Cardiac muscle cell (in vitro differentiated cells and primary cell): ENCODE data around the gene SMIM44. TPM values are rescaled to one million over a fixed set of nuclear protein-coding genes. Genes with fewer than 3 reads are reported as not detected.

Experiments used
- DNase-seq, 2 donors: peaks; one replicate each; pipeline versions ENCODE4 v3.0.0 to v3.0.0-alpha.2; 2010 to 2017; ENCODE audit warnings: low read depth in 1 of 2, low spot score in 1 of 2
- H3K27ac ChIP-seq: fragments of 200-600 bp; sonication (generic); 2 replicates; pipeline ENCODE4 v1.5.1; 2016
- H3K27me3 ChIP-seq: fragments of 200-600 bp; sonication (generic); 2 replicates; pipeline ENCODE4 v1.6.0; 2016; ENCODE audit warnings: control low read depth
- H3K36me3 ChIP-seq: fragments of 200-600 bp; sonication (generic); 2 replicates; pipeline ENCODE4 v1.5.1; 2016; ENCODE audit warnings: control low read depth
- H3K4me1 ChIP-seq: fragments of 200-600 bp; sonication (generic); 2 replicates; pipeline ENCODE4 v1.8.1; 2017; ENCODE audit warnings: low read depth, mild to moderate bottlenecking, mixed run types
- H3K4me3 ChIP-seq: fragments of 200-600 bp; sonication (generic); 2 replicates; pipeline ENCODE4 v1.5.1; 2016; ENCODE audit warnings: mild to moderate bottlenecking
- H3K9me3 ChIP-seq: fragments of 200-600 bp; sonication (generic); 2 replicates; pipeline ENCODE4 v1.5.1; 2017; ENCODE audit warnings: low read depth, mild to moderate bottlenecking, control low read depth
- polyA plus RNA-seq: library from polyadenylated mRNA; unstranded; fragments of >200 nt; fragmentation: Nextera tagmentation; extraction: Ambion mirVana; gene quantifications from 2 replicates; pipeline ENCODE4 v1.2.1, GENCODE V29; 2016
- total RNA-seq: library from RNA; depleted of rRNA; stranded (reverse); fragments of >200 nt; gene quantifications from 2 replicates; pipeline ENCODE4 v1.2.3, GENCODE V29; 2016
- TF ChIP-seq, protein P1 (sequence below): IDR thresholded peaks from 2 replicates; pipeline ENCODE4 v1.5.1; 2012; ENCODE audit warnings: low read depth, mild to moderate bottlenecking, low read length

Gene SMIM44
- total and polyA plus RNA-seq, 2 experiments from 2014 or later = not detected

- H3K4me1 ChIP-seq = no peaks in the 10 kb centered on the region
- no peak for DNase-seq
- TF ChIP-seq, protein P1, sequence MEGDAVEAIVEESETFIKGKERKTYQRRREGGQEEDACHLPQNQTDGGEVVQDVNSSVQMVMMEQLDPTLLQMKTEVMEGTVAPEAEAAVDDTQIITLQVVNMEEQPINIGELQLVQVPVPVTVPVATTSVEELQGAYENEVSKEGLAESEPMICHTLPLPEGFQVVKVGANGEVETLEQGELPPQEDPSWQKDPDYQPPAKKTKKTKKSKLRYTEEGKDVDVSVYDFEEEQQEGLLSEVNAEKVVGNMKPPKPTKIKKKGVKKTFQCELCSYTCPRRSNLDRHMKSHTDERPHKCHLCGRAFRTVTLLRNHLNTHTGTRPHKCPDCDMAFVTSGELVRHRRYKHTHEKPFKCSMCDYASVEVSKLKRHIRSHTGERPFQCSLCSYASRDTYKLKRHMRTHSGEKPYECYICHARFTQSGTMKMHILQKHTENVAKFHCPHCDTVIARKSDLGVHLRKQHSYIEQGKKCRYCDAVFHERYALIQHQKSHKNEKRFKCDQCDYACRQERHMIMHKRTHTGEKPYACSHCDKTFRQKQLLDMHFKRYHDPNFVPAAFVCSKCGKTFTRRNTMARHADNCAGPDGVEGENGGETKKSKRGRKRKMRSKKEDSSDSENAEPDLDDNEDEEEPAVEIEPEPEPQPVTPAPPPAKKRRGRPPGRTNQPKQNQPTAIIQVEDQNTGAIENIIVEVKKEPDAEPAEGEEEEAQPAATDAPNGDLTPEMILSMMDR = no peak
- peaks cover 8% of the 10 kb centered on the region for H3K36me3 ChIP-seq
- no peak overlapping the region for H3K4me3 ChIP-seq
- H3K27me3 ChIP-seq = no peaks in the 10 kb centered on the region
- H3K9me3 ChIP-seq = no peaks in the 10 kb centered on the region
- H3K27ac ChIP-seq = no peak overlapping the region
Measured at GRCh38 chr19:3491396-3492119, 8.3 kb upstream of the SMIM44 start.

DNA sequence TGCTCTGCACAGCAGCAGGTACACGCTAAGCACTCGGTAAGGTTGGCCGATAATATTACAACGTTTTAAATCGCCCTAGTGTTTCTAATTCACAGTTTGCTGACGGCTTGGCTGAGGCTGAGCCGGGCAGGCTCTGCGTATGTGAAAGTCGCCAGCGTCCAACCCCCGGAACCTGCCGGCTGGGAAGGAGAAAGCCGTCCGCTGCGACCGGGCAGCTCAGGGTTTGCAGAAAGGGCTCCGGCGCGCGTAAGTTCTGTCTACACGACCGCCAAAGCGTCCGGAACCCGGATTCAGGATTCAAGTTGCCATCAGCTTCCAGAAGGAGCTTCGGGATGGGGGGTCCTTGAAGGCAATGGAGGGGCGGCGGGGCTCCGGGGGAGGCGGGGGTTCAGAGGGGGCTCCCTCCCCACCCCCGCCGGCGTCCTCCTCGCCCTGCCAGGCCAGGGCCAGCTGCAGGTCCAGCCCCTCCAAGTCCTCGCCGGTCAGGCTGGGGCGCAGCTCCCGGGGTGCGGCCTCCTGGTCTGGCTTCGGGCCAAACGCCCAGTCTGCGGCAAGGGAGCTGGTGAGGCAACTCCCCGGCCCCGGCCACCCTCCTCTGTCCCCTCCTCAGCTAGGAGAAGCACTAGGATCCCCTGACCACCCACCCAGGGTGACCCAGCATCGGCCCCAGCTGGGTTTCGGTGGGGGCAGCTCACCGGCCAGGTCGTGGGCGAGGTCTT, 575 bp downstream of the SMIM44 start:
- H3K4me3 ChIP-seq = no peak overlapping the region
- H3K36me3 ChIP-seq = no peaks in the 10 kb centered on the region
- no peak for DNase-seq
- H3K27me3 ChIP-seq = no peaks in the 10 kb centered on the region
- no peaks in the 10 kb centered on the region for H3K9me3 ChIP-seq
- no peak overlapping the region for H3K27ac ChIP-seq
- TF ChIP-seq, protein P1 = no peak
- H3K4me1 ChIP-seq = no peaks in the 10 kb centered on the region

GRCh38 chr19:3481241-3482090, 1.8 kb downstream of the SMIM44 start:
- Histone ChIP-seq H3K4me3 (no peak overlapping the region), H3K27ac (no peak overlapping the region), H3K9me3 (no peaks in the 10 kb centered on the region), H3K27me3 (no peaks in the 10 kb centered on the region), H3K36me3 (no peaks in the 10 kb centered on the region), H3K4me1 (no peaks in the 10 kb centered on the region)
- DNase-seq = no peak
- TF ChIP-seq, protein P1 = no peak

GRCh38 chr19:3480383-3481091, 2.7 kb downstream of the SMIM44 start, which contains the start of gene SMIM24:
Gene SMIM24 (minus strand): TSS chr19:3480525. CDS start chr19:3480463, 62 bp downstream.
- Histone ChIP-seq H3K27me3 (no peaks in the 10 kb centered on the region), H3K4me1 (no peaks in the 10 kb centered on the region), H3K27ac (no peak within 1 kb of the TSS), H3K9me3 (no peaks in the 10 kb centered on the region), H3K4me3 (no peak within 1 kb of the TSS), H3K36me3 (no peaks in the 10 kb centered on the region)
- TF ChIP-seq, protein P1 = no peak
- no peak for DNase-seq

DNA sequence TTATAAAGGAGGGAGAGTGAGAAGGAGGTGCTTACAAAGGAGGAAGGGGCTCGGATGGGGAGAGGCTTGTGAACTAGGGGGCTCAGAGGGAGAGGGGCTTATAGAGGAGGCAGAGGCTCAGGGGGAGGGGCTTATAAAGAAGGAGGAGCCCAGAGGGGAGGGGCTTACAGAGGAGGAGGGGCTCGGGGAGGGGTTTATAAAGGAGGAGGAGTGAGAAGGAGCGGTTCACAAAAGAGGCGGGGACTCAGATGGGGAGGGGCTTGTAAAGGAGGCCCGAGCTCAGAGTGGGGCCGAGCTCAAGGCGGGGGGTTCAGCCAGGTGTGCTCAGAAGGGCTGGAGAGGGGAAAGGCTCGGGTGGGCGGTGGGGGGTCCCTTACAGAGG, 3.4 kb downstream of the SMIM44 start:
- no peak overlapping the region for H3K4me3 ChIP-seq
- H3K27ac ChIP-seq = no peak overlapping the region
- no peaks in the 10 kb centered on the region for H3K9me3 ChIP-seq
- no peaks in the 10 kb centered on the region for H3K27me3 ChIP-seq
- no peaks in the 10 kb centered on the region for H3K36me3 ChIP-seq
- no peaks in the 10 kb centered on the region for H3K4me1 ChIP-seq
- no peak for DNase-seq
- TF ChIP-seq, protein P1 = no peak
